AG10803 (cell line): Measurements from ENCODE around the gene LHB.
"Not testable (repeated sequence)": the region's sequence is repeated elsewhere in the genome, so short reads cannot be mapped to it uniquely, and the experiment has no call there.

ENCODE experiments used
- DNase-seq: peaks from one replicate; pipeline ENCODE4 v3.0.0; 2010; ENCODE audit warnings: low read depth
- H3K4me3 ChIP-seq: 2 replicates; pipeline ENCODE4 v1.5.1; 2011; ENCODE audit warnings: mild to moderate bottlenecking, low read length, control low read depth
- CTCF ChIP-seq: conservative IDR thresholded peaks from 2 replicates; pipeline ENCODE4 v1.5.1; 2011; ENCODE audit warnings: mild to moderate bottlenecking, low read length, control low read depth, inconsistent platforms

The LHB gene

DNA sequence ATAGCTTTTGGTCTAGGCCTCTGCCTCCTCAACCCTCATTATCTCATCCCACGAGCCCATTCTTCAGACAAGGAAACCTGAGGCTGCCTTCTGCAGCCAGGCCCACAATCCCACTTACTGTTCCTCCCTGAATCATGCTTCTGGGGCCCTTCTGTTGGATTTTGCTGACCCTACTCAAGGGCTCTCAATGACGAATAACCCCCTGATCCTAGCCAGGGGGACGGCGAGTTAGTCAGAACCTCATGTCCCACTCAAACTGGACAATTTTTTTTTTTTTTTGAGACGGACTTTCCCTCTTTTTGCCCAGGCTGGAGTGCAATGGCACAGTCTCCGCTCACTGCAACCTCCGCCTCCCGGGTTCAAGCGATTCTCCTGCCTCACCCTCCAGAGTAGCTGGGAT lies 5.2 kb upstream of the LHB start:
- no peak for TF ChIP-seq CTCF
- no peak overlapping the region for H3K4me3 ChIP-seq
- no peak for DNase-seq

DNA sequence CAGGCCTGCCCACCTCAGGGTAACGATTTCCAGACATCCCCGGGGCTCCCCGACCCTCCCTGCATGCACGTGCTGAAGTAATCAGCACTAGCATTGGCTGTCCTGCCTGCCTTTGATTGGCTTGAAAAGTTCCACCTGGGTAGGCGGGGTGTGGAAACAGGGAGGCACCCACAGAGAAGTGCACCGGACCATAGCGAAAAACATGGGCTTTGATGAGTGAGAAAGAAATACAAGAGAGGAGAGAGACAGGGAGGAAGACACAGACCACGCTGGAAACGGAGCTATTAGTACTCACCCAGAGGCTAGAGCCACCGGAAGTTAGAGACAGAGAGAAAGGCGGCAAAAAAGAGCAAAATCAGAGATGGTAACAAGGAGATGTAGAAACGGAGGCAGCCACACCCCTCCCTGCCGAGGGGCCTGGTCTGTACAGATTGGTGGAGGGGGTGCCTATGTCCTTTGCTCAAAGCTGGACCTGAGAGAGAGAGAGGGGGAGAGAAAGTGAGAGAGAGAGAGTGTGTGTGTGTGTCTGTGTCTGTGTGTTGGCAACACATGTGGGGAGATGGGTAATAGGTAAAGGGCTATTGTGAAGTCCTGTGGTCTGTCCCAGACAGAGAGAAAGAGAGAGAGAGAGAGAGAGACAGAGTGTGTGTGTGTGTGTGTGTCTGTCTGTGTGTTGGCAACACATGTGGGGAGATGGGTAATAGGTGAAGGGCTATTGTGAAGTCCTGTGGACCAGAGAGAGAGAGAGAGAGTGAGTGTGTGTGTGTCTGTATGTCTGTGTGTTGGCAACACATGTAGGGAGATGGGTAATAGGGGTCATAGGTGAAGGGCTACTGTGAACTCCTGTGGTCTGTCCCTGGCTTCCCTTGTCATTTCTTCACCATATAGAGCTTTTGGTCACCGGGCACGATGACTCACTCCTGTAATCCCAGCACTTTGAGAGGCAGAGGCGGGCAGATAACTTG lies 4.3 kb upstream of the LHB start:
- no peak for TF ChIP-seq CTCF
- H3K4me3 ChIP-seq: no peak overlapping the region
- peak; percentile 39 for DNase-seq

DNA sequence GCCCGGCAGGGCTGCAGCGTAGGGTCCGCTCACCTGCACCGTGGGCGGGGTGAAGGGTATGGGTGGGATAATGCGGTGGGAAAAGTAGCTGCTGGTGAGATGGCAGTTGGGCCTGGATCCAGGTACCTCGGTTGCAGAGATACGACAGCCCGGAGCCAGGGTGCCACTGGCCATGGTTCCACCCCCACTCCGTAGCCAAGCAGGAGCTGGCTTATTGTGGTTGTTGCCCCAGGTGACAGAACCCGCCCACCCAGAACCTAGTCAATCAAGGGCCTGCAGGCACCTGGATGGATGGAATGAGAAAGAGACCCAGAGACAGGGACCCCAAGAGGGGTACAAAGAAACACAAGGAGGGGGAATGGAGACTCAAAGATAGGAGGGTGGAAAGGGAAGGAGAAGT lies 3.5 kb upstream of the LHB start:
- no peak for DNase-seq
- TF ChIP-seq CTCF: no peak
- no peak overlapping the region for H3K4me3 ChIP-seq

GRCh38 chr19:49019242-49019932 lies 2.5 kb upstream of the LHB start:
- no peak for TF ChIP-seq CTCF
- peak overlapping the region; percentile 47 for H3K4me3 ChIP-seq
- DNase-seq: peak; percentile 18

DNA sequence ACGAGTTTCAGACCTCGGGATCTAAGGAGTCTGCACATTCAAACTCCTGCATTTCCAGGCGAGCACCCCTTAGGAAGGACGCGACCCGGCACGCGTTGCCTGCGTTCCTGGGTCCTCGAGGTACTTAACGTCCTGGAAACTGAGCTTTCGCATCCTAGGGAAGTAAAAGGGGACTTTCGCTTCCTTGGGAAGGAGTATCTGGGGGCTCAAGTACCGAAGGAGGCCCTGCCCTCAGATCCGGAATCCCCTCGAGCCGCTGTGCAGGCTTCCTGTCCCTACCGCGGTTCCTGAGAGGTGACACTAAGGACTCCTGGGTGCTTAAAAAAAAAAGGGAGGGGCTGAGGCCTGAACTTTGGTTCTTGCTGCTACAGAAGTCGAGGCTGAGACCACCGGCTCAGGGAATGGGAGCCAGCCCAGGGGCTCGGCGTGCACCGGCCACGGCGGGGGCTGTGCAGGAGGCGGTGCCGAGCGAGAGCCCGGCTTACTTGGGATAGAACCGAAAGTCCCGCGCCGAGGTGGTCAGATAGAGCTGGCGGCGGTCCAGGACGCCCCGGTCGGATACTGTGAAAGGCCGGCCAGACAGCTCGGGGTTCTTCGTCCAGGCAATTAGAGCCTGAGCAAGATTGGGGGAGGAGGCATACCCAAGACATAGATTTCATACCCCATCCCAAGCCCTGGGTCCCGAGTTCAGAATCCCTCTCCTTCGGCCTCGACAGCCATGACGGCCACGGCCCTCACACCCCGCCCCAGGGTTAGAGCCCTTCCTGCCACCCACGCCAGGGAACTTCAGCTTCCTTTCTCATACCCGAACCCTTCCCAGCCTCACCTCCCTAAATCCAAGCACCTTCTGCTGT lies 1.7 kb upstream of the LHB start:
- DNase-seq: not testable (repeated sequence)

GRCh38 chr19:49017666-49018351 lies 918 bp upstream of the LHB start:
- peak; percentile 55 for TF ChIP-seq CTCF
- DNase-seq: peak; percentile 50

More for the DNA sequence above, 1.7 kb upstream of the LHB start:
- H3K4me3 ChIP-seq: peak overlapping the region; percentile 47

More at GRCh38 chr19:49017666-49018351, 918 bp upstream of the LHB start:
- H3K4me3 ChIP-seq: peak overlapping the region; percentile 47
